Measurements from ENCODE around the gene NUP133.

GRCh38 chr1:229434641-229435051, 73.5 kb downstream of the NUP133 start:
- TF ChIP-seq CTCF (conservative IDR thresholded peaks at IDR 0.05; ENCODE audit: low read depth, low read length), result no peak
- TF ChIP-seq POLR2A (IDR thresholded peaks at IDR 0.05; ENCODE audit: low read depth, low read length), result no peak
- no peak for TF ChIP-seq SMC3 (IDR thresholded peaks at IDR 0.05; ENCODE audit: low read depth, low read length)
